ENCODE results near the gene USE1. TPM values are rescaled to one million over a fixed set of nuclear protein-coding genes. Genes with fewer than 3 reads are reported as not detected.
A peak's percentile ranks its signal among the peaks of the same experiment; 100 is the strongest.

USE1 gene
- total and polyA plus RNA-seq, 9 of the 15 experiments (the other 6 are each of a cell fraction or from before 2014, with no cell fraction given): 17.3 to 52.4 (median 34.0) TPM

DNA sequence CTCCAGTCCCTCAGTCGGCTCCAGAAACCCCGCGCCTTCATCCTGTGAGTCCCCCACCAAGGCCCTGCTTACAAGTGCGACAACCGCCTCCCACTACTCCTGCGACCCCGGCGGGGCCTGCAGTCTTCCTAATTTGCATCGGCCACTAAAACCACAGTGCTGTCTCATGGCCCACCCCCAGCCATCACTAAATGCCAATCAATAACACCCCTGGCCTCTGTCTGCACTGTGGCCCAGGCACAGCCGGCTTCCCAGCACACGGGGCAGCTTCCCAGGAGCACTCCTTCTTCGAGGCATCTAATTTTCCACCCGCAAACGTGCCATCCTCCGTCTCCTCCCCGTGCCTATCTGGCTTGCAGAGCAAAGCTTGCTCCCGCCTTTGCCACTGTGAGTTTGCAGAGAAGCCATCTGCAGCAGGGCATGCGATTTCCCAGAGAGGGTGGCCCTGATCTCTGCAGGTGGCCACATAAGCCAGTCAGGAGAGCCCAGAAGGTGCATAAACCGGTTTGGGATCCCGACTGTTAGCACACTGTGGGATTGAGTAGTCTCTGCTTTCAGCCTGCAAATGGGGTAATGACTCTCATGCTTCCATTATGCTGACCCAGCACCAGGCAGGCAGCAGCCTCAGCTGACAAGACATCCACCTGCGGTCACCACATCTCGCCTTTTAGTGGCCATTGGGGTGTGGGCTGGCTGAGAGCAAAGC, 34.0 kb upstream of the USE1 start:
- FAIRE-seq (no peak), ATAC-seq (no peak), DNase-seq (ENCODE audit: extremely low read depth in 1 of 4, low spot score in 3 of 4) (no peak)
- no TSS peak for BruUV-seq (replicated peaks)
- H3K79me2 ChIP-seq (ENCODE audit: control insufficient read depth, insufficient read depth, low read length): no peaks in the 10 kb centered on the region
- H3K9ac ChIP-seq (ENCODE audit: insufficient read depth in 1 of 2, low read depth in 2 of 2, low read length in 2 of 2): peak overlapping the region in 1 of 2 experiments; percentile 57; a peak in 2 of 4 replicates
- H3K4me2 ChIP-seq (ENCODE audit: insufficient read depth, low read length): no peak overlapping the region
- no peak overlapping the region for H3K4me3 ChIP-seq
- H3K27ac ChIP-seq (ENCODE audit: extremely low read depth, low read depth, low read length): no peak overlapping the region
- peaks cover 0 to 5% of the 10 kb centered on the region in 2 experiments; a peak in 2 of 5 replicates for H3K4me1 ChIP-seq (replicated peaks in 1 of 2; ENCODE audit: control insufficient read depth in 2 of 2, insufficient read depth in 2 of 2, low read length in 2 of 2)
- CTCF ChIA-PET (ENCODE audit: low intra/inter-chr PET ratio): no interaction called here
- no peaks in the 10 kb centered on the region for H3K9me3 ChIP-seq (replicated peaks; ENCODE audit: control insufficient read depth, insufficient read depth, low read depth, low read length)
- H4K20me1 ChIP-seq (replicated peaks; ENCODE audit: control insufficient read depth, insufficient read depth, low read length): no peaks in the 10 kb centered on the region
- intact Hi-C loops (cut with micrococcal nuclease): no loop called here
- POLR2A ChIA-PET: no interaction called here
- H2AFZ ChIP-seq (ENCODE audit: low read depth, low read length): no peak overlapping the region
- 91% methylated on average over 22 of the region's 22 CpGs for WGBS (ENCODE audit: insufficient coverage, low coverage, missing lambda C conversion rate)
- peaks cover 41% of the 10 kb centered on the region; the same call in 2 of the 3 replicates for H3K36me3 ChIP-seq (ENCODE audit: control insufficient read depth, insufficient read depth, low read length)
- in situ Hi-C loops (cut with MboI): no loop called here
- no peaks in the 10 kb centered on the region for H3K27me3 ChIP-seq (ENCODE audit: control insufficient read depth in 2 of 2, insufficient read depth in 2 of 2, low read length in 2 of 2)
- no peak for TF ChIP-seq NCOA6 (IDR thresholded peaks at IDR 0.05)
- no peak for TF ChIP-seq ETV1 (tag; conservative IDR thresholded peaks at IDR 0.05; ENCODE audit: low read depth)
- no peak for TF ChIP-seq BRD9 (IDR thresholded peaks at IDR 0.05; ENCODE audit: low read depth, partially characterized antibody)
- TF ChIP-seq, protein P1, sequence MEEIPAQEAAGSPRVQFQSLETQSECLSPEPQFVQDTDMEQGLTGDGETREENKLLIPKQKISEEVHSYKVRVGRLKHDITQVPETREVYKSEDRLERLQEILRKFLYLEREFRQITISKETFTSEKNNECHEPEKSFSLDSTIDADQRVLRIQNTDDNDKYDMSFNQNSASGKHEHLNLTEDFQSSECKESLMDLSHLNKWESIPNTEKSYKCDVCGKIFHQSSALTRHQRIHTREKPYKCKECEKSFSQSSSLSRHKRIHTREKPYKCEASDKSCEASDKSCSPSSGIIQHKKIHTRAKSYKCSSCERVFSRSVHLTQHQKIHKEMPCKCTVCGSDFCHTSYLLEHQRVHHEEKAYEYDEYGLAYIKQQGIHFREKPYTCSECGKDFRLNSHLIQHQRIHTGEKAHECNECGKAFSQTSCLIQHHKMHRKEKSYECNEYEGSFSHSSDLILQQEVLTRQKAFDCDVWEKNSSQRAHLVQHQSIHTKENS (CRISPR knock-in tag; IDR thresholded peaks at IDR 0.05): no peak
- peak; percentile 35; the same call in 1 of the 2 replicates for TF ChIP-seq ZNF316 (IDR thresholded peaks at IDR 0.05)
- peak; percentile 36; the same call in 1 of the 2 replicates for TF ChIP-seq POLR2G (IDR thresholded peaks at IDR 0.05; ENCODE audit: low read depth, low read length)
- H3K9me1 ChIP-seq (ENCODE audit: control insufficient read depth, insufficient read depth, low read length): no peaks in the 10 kb centered on the region

All from K562 (cell line).